Measurements from ENCODE around the gene RGS16.

DNA sequence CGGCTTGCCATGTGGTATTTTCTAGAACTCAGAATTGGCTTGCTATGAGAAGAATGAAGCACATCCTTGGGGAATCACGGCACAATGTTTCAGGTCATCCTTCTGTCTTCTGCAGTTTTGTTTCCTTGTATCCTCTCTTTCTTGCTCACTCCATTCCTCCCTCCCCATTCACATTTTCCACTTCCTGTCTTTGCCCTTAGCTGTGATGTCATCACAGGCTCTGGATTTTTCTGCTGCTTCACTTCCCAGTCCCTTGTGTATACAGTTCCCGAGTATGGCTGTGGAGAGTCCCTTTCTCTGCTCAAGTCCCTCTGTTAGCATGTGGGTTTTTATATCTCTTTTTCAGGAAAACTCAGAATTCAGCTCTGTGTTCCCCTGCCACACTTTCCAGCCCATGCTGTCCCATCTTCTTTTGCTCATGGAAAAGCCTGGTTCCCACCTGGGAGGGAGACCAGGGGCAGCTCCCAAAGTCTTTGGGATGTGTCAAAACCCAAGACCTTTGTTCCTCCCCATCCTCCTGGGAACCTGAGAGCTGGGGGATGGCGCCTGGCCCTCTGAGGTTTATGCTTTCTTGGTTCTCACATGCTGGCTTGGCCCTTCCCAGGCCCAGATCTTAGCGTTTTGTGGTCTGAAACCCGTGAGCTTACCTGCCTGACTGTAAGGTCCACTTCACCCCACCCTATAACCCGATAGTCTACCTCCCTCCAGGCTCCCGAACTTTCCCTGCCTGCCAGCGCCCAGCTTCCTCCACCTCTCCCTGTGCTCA lies 4.8 kb upstream of the RGS16 start:
- TF ChIP-seq, protein P1, sequence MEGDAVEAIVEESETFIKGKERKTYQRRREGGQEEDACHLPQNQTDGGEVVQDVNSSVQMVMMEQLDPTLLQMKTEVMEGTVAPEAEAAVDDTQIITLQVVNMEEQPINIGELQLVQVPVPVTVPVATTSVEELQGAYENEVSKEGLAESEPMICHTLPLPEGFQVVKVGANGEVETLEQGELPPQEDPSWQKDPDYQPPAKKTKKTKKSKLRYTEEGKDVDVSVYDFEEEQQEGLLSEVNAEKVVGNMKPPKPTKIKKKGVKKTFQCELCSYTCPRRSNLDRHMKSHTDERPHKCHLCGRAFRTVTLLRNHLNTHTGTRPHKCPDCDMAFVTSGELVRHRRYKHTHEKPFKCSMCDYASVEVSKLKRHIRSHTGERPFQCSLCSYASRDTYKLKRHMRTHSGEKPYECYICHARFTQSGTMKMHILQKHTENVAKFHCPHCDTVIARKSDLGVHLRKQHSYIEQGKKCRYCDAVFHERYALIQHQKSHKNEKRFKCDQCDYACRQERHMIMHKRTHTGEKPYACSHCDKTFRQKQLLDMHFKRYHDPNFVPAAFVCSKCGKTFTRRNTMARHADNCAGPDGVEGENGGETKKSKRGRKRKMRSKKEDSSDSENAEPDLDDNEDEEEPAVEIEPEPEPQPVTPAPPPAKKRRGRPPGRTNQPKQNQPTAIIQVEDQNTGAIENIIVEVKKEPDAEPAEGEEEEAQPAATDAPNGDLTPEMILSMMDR (IDR thresholded peaks at IDR 0.05): no peak
- no peak for TF ChIP-seq POLR2A (IDR thresholded peaks at IDR 0.05)

Measured in prostate gland (tissue), 2 donors.